GM19438 (cell line): ENCODE measurements around the gene CNN1.

Experiments used
- ATAC-seq: cut with Tn5 transposase; IDR thresholded peaks from one replicate; pipeline ENCODE4 v1.9.1; 2021; ENCODE audit warnings: low read depth; ENCODE audit not compliant: unreplicated experiment

The CNN1 gene

DNA sequence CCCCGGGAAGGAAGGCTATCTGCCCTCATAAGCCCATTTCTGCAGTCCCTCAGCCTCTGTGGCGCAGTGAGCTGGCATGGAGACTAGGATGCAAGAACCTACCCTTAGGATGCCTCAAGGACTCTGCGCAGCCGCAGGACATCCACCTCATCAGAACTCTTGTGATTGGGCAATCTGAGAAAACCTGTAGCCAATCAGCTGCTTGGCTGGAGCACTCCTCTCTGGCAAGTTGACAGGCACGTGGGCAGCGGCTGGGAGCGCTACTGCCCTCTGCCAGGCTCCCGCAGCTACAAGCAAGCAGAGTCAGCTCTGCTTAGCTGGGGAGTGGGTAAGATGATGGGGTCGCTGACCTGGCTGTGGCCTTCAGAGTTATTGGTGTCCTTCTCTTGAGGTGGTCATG, 8.2 kb upstream of the CNN1 start:
- no peak for ATAC-seq

DNA sequence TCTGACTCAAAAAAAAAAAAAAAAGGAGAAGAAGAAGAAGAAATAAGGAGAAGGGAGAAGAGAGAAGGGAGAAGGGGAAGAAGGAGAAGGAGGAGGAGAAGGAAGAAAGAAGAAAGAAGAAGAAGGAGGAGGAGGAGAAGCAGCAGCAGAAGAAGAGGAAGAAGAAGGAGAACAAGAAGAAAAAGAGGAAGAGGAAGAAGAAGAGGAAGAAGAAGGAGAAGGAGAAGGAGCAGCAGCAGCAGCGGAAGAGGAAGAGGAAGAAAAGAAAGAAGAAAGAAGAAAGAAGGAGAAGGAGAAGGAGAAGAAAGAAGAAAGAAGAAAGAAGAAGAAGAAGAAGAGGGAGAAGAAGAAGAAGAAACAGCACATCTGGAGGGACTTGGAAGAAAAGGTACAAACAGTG, 4.1 kb upstream of the CNN1 start:
- ATAC-seq, result no peak

DNA sequence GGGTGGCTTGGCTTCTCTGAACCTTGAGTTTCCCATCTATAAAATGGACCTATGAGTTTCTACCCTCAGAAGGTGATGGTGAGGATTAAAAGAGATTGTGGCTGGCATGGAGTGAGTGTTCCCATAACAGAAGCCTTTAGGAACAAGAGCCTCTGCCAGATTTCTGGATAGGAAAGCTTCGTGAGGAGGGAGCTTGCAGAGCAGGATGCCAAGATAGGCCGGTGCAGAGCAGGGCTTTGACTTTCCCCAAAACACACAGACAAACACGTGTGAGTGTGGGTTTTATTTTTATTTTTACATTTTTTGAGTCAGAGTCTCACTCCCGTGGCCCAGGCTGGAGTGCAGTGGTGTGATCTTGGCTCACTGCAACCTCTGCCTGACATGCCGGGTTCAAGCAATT, 3.7 kb upstream of the CNN1 start:
- ATAC-seq, result no peak

DNA sequence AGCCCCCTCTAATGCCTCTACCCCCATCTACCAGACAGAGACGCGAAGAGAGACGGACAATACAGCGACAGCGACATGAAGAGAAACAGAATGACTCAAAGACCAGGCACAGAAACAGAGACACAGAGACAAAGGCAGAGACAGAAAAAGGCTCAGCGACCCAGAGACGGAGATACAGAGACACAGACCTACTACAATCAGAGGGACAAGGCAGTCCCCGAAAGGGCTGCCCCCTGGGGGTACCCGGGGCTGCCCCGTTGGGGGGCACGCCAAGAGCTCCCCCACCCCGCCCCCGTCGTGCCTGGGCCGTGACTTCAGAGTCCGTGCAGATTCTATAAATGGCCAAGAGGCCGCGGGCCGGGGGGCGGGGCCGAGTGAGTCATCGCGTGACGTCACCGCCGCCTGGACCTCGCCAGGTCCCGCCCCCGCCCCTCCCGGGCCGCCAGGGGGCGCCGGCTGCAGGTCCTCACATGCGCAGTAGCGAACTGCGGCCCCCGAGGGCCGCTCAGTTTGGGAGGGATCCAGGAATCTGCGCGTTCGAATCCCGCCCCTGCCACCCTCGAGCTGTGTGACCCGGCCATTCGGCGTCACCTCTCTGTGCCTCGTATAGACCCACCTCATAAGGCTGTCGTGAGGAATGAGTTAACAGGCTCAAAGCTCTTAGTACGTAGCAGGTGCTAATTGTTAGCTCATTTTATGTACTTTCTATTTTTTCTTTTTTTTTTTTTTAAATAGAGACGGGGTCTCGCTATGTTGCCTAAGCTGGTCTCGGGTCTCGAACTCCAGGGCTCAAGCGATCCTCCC, 2.7 kb upstream of the CNN1 start:
- peak; percentile 74 for ATAC-seq

DNA sequence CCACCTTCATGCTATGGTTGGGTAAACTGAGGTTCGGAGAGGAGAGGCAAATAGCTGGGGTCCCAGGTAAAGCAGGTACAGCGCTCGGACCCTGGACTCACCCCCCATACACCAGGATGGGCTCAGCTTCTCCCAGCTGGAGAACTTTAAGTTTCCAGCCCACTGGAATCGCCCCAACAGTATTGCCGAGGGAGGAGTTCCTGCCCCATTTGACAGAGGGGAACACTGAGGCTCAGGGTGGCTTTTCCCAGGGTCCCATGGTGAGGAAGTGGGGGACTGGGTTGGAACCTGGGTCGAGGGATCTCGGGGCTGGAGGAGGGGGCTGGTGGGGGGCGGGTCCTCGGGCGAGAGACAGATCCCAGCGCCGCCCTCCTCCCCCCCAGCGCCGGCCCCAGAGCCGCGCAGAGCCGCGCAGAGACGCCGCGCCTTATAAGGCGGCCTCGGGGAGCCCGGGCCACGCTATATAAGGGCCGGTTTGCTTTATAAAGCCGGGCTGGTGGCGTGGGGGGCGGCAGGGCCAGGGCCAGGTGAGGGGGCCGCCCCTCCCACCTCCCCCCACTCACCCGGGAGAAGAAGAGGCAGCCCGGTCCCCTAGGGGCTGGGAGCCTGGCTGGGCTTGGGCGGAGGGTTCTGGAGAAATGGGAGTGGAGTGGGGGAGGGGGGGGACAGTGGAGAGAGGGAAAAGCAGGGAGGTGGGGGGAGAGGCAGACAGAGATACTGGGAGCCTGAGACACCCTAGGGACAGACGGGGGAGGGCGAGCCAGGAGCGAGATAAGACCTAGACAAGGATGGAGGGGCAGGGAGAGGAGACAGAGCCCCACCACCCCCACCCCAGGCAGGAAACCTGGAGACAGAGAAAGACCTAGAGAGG, 1.1 kb downstream of the CNN1 start:
- ATAC-seq, result no peak

DNA sequence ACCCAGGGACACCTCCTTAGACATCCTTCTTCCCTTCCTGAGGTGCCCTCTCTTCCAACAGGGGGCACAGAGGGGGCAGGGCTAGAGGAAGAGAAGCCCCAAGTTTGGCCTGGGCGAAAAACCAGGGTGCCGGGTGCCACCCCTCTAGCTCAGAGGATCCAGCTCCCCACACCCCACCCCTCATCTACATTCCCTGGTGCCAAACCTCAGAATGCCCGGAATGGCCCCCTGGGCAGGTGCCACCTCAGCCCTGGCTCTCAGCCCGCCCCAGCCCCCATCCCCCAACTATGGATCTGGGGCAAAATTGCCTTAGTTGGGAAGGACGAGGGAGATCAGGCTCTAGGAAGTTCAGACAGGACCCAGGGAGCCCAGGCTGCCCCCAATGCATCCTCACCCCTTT, 2.0 kb downstream of the CNN1 start:
- no peak for ATAC-seq

DNA sequence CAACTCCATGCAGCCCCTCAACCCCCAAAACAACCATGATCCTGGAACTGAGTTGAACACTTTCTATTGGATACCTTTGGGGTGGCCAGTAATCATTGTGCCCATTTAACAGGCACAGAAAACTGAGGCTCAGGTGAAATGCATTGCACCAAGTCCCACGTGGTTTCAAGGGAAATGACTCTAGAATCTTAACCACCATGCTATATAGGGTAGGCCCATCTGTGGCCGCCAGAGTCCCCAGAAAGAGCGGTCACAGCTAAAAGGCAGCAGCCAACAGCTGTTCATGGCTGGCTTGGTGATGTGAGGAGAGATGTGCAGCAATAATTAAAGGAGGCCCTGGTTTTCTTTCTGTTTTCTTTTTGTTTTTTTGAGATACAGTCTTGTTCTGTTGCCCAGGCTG, 2.6 kb downstream of the CNN1 start:
- ATAC-seq, result no peak

DNA sequence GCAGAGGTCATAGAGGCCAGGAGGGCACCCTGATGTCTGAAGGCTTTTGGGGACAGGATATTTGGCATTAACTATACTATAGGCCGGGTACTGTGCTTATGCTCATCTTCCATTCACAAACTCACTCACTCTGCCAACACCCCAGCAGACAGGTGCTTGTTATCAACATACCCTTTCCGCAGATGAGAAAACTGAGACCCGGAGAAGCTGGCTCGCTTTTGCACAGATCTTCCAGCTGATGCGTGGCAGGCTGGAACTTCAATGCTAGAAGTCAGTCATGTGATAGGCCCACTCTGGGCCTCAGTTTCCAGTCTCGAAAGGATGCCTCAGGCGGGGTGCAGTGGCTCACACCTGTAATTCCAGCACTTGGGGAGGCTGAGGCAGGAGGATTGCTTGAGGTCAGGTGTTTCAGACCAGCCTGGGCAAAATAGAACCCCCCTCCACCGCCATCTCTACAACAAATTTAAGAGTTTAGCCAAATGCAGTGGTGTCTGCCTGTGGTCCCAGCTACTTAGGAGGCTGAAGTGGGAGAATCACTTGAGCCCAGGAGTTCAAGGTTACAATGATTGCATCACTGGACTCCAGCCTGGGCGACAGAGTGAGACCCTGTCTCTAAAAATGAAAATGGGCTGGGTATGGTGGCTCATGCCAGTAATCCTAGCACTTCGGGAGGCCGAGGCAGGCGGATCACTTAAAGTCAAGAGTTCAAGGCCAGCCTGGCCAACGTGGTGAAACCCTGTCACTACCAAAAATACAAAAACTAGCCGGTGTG, 9.5 kb downstream of the CNN1 start:
- no peak for ATAC-seq

DNA sequence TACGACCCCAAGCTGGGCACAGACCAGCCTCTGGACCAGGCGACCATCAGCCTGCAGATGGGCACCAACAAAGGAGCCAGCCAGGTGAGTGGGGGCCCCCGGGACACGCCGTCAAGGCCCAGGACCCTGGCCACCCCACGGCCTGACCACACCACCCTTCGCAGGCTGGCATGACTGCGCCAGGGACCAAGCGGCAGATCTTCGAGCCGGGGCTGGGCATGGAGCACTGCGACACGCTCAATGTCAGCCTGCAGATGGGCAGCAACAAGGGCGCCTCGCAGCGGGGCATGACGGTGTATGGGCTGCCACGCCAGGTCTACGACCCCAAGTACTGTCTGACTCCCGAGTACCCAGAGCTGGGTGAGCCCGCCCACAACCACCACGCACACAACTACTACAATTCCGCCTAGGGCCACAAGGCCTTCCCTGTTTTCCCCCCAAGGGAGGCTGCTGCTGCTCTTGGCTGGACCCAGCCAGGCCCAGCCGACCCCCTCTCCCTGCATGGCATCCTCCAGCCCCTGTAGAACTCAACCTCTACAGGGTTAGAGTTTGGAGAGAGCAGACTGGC, 10.8 kb downstream of the CNN1 start:
- no peak for ATAC-seq

DNA sequence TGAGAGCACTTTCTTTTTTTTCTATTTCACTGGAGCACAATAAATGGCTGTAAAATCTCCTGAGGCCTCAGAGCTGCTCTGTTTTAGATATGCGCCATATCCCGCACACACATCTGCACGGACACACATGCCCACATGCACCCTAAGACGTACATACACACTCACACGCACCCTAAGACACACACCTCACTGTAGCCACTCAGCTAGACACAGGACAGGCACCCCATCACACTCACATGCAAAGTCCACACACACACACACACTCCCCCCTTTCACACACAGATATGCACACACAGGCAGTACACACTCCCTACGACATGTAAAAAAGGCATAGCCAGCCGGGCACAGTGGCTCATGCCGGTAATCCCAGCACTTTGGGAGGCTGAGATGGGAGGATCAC, 11.6 kb downstream of the CNN1 start:
- ATAC-seq, result no peak

DNA sequence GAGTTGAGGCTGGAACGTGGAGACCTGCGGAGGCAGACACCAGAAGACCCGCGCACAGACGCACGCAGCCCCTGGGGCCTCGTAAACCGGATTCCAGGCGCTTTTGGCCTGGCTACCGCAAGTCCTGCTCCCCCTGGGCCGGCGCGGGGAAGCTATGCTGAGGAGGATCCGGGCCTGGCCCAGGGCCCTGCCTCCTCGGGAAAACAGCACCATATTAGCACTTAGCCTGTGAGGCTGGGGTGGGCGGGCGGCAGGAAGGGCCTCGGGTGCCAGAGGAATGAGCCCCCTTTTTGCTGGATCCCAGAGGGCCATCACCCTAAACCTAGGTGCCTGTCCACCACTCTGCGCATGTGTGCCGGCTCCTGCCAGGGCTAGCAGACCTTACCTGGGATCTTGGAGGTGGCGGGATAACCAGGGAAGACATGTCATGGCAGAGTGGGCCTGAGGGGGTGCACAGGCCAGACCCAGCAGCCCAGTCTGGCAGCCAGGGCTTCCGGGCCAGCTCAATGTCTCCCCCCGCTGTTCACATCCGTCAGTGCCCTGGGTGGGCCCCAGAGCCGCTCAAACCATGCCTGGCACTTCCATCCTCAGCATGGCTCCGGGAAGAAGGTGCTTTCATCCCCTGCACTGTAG, 13.1 kb downstream of the CNN1 start:
- ATAC-seq, result no peak

DNA sequence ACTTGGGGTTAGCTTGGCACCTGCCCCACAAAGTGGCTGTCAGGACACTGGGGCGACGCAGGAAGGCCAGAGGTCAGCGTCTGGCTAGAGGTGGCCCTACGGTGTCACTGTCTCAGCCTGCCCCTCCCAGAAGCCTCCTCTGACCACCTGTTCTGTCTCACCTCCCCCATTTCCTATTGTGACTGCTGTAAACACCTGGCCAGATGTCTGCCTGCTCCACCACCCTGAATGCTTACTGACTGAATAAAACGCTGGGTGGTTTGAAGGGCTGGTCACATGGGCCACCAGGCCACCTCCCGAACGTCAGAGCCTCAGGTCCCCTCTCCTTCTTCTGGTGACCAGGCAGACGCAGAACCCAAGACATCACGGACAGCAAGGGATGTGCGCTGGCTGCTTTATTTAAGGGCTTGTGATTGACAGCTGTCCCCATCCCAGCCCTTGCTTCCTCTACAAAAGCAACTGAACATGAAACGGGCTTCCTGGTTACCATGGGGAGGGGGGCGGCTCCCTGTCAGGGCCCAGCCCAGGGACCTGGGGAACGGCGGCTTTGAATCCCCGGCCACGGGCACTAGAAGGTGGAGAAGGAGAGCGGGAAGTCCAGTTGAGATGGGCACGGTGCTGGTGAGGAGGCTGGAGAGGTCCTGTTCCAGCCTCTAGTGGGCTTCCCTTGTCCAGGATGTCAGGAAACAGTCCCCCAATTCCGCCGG, 14.2 kb downstream of the CNN1 start:
- no peak for ATAC-seq

DNA sequence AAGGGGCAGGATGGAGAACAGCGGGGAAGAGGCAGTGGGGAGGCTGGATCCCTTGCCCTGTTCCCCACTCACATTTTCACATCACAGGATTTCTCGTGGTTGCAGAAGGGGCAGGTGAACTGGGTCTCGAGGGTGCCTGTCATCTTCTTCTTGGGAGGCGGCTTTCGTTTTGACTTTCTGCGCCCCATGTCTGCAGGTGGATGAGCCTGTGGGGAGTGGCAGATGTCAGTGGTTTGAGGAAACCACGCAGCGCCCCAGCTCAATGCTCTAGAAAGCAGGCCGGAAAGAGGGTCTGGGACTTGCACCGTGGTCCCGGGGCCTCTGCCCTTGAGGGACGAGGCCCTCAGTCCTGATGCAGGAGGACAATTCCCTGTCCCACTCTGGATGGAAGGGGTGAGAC, 15.5 kb downstream of the CNN1 start:
- no peak for ATAC-seq

DNA sequence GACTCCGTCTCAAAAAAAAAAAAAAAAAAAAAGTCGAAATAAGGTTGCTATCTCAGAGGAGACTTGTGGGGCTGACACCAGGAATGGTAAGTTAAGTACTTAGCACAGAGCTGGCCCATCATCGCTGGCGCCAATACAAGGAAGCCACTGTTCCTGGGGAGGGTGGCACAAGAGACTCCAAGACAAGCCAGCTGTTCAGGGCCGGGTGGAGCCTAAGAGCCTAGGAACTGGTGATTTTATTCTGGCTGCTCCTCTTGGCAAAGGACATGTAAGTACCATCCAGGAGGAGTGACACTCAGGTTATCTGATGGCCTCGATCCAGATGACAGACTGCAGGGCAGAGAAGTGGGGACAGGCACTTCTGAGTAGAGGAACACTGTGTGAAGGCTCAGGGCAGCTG, 16.6 kb downstream of the CNN1 start:
- ATAC-seq, result no peak

DNA sequence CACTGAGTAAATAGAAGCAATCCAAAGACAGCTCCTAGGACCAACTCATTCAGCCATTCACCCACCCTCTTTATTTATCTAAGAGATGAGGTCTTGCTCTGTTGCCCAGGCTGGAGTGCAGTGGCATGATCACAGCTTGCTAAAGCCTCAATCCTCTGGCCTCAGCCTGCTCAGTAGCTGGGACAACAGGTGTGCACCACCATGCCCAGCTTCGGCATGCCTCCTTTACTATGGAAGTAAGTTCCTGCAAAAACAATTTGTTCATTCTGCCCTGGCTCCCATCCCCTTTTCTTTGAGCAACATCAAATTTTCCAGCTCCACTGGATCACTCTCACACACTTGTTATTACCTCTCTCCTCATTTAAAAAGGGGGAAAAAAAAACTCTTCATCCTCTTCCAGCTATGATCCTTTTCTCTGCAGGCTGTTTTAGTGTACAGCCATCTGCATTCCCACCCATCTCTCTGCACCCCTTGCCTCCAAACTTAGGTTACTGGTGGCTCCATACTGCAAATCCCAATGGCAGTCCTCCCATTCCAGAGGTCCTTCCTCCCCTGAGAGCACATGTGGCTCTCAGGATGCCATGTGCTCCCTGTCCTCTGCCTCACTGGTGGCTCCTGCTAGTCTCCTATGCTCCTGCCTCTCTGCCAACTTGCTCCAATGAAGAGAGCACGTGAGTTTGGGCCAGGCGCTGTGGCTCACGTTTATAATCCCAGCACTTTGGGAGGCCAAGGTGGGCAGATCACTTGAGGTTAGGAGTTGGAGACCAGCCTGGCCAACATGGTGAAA, 18.2 kb downstream of the CNN1 start:
- no peak for ATAC-seq

DNA sequence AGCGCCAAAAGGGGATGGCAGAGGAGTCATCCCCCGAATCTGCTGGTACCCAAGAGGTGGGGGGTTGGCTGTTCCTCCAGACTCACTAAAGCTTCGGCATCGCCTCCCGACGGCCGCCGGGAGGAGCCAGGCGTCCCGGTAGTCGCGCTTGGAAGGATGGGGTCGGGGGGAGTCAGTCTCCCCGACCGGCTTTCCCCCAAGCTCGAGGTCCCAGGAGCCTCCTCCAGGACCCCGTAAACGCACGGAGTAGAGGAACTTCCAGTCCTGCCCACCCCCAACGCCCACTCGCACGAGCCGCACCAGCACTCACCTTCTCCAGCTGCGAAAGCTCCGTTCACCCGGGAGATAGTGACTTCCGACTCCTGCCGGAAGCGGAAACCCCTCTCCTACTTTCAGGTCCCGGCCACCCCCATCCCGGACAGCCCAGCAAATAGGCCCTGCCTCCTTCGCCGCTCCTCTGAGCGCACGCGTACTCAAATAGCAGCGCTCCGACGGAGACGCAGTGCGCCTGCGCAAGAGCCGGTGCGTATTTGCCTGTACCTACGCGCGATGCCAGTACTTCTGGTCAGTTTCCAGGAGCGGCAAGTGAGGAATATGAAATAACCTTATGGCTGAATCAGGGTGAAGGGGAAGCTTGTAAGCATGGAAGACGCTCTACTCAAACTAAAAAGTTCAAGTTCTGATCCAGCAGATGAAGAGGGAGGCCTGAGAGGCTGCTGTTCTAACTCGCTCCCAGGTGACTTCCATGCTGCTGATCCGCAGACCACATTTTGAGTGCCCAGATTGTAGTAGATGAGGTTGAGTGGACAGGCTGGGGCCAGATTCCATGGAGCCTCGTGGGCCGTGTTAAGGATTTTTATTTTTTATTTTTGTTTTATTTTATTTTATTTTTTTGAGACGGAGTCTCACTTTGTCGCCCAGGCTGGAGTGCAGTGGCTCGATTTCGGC, 20.5 kb downstream of the CNN1 start, which contains the start of gene ELOF1:
Gene ELOF1 (minus strand): TSS at position 350 of the 948 bp plus-strand sequence. CDS start 4,883 bp downstream, outside the sequence.
- peak; percentile 79 for ATAC-seq

DNA sequence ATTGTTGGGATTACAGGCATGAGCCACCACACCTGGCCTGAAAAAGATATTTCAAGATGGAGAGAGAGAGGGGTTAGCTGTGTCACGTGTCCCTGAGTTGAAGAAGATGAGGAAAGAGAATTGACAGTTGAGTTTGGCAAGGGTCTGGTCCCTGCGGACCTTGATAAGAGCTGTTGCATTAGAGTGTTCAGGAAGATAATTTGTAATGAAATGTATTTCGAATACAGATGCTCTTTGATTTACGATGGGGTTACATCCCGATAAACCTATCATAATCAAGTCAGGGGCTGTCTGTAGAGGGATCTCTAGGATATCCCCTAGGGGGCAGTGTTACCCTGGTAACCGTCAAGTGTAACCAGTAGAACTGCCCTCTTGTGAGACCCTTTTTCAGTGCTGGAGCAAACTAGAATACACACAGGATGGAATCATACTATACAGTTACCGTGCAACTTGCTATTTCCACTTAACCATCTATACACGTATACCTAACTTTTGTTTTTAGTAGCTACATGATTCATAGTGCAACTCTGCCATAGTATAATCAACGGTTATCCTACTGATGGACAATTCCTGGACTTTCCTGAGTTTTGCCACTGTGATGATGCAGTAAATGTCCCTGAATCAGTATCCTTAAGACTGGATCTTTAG, 21.9 kb downstream of the CNN1 start:
- ATAC-seq, result no peak
